ENCODE measurements around the gene DNAJB5.
"Not testable (repeated sequence)": the region's sequence is repeated elsewhere in the genome, so short reads cannot be mapped to it uniquely, and the experiment has no call there.

Gene DNAJB5

GRCh38 chr9:35010351-35010958 lies 20.9 kb downstream of the DNAJB5 start:
- TF ChIP-seq CTCF (IDR thresholded peaks at IDR 0.05; ENCODE audit: insufficient read depth, low read depth, low read length, missing control alignments): no peak
- no peak overlapping the region for H3K4me3 ChIP-seq (ENCODE audit: low read depth, low read length)
- DNase-seq (ENCODE audit: low read depth): no peak

- H3K4me3 ChIP-seq (ENCODE audit: low read depth, low read length): no peak overlapping the region
- no peak for DNase-seq (ENCODE audit: low read depth)
- no peak for TF ChIP-seq CTCF (IDR thresholded peaks at IDR 0.05; ENCODE audit: insufficient read depth, low read depth, low read length, missing control alignments)
Measured at GRCh38 chr9:35014517-35014916, 25.0 kb downstream of the DNAJB5 start.

GRCh38 chr9:35023443-35023842 lies 33.9 kb downstream of the DNAJB5 start:
- peak; percentile 51 for DNase-seq (ENCODE audit: low read depth)
- not testable (repeated sequence) for H3K4me3 ChIP-seq (ENCODE audit: low read depth, low read length)

GRCh38 chr9:35026671-35027070 lies 37.1 kb downstream of the DNAJB5 start:
- DNase-seq (ENCODE audit: low read depth): no peak
- no peak overlapping the region for H3K4me3 ChIP-seq (ENCODE audit: low read depth, low read length)
- TF ChIP-seq CTCF (IDR thresholded peaks at IDR 0.05; ENCODE audit: insufficient read depth, low read depth, low read length, missing control alignments): no peak

GRCh38 chr9:35027374-35027773 lies 37.8 kb downstream of the DNAJB5 start:
- DNase-seq (ENCODE audit: low read depth): no peak
- no peak overlapping the region for H3K4me3 ChIP-seq (ENCODE audit: low read depth, low read length)
- no peak for TF ChIP-seq CTCF (IDR thresholded peaks at IDR 0.05; ENCODE audit: insufficient read depth, low read depth, low read length, missing control alignments)

GRCh38 chr9:35027860-35028259 lies 38.3 kb downstream of the DNAJB5 start:
- no peak for TF ChIP-seq CTCF (IDR thresholded peaks at IDR 0.05; ENCODE audit: insufficient read depth, low read depth, low read length, missing control alignments)
- H3K4me3 ChIP-seq (ENCODE audit: low read depth, low read length): no peak overlapping the region
- no peak for DNase-seq (ENCODE audit: low read depth)

GRCh38 chr9:35028341-35028740 lies 38.8 kb downstream of the DNAJB5 start:
- TF ChIP-seq CTCF (IDR thresholded peaks at IDR 0.05; ENCODE audit: insufficient read depth, low read depth, low read length, missing control alignments): no peak
- DNase-seq (ENCODE audit: low read depth): no peak
- H3K4me3 ChIP-seq (ENCODE audit: low read depth, low read length): no peak overlapping the region

Data from GM12865 (cell line).